Measurements from ENCODE around the gene GRID1. TPM values are rescaled to one million over a fixed set of nuclear protein-coding genes. Genes with fewer than 3 reads are reported as not detected.

The GRID1 gene
- total and polyA plus RNA-seq, 10 of the 15 experiments (the other 5 are each of a cell fraction or from before 2014, with no cell fraction given) = 0.04 to 0.62 (median 0.08) TPM; not detected in 5

DNA sequence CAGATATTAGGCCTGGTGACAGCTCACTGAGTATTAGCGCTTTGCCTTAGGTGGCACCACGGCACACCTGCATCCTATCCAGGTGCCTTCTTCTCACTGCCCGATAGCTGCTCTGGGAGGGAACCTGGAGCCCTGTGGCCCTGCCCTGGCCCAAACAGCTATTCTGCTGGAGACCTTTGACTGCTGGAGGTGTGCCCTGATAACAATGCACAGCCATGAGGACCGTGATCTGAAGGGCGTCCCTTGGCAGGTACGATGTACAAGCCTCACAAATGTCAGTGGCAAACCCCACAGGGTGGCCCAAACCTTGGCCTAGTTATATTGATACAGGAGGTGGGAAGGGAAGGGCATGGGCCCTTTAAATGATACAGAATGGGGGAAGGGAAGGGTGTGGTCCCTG lies 259.5 kb downstream of the GRID1 start:
- Histone ChIP-seq H4K20me1 (ENCODE audit: control insufficient read depth, insufficient read depth) (no peaks in the 10 kb centered on the region), H3K79me2 (ENCODE audit: control insufficient read depth, insufficient read depth, low read length) (no peaks in the 10 kb centered on the region), H3K4me2 (ENCODE audit: control insufficient read depth, insufficient read depth) (no peak overlapping the region), H3K4me1 (ENCODE audit: control insufficient read depth, insufficient read depth, low read length) (no peaks in the 10 kb centered on the region), H3K9me3 (replicated peaks; ENCODE audit: control insufficient read depth, insufficient read depth, low read length) (no peaks in the 10 kb centered on the region), H3K9ac (ENCODE audit: control insufficient read depth, insufficient read depth, low read length) (no peak overlapping the region), H2AFZ (ENCODE audit: control insufficient read depth, low read depth, low read length) (no peak overlapping the region), H3K27ac (ENCODE audit: control insufficient read depth, insufficient read depth) (no peak overlapping the region), H3K27me3 (replicated peaks in 1 of 2; ENCODE audit: control insufficient read depth in 2 of 2, insufficient read depth in 2 of 2, low read length in 1 of 2) (peaks cover 0 to 2% of the 10 kb centered on the region in 2 experiments; a peak in 3 of 4 replicates), H3K4me3 (no peak overlapping the region), H3K36me3 (ENCODE audit: control insufficient read depth in 2 of 2, insufficient read depth in 2 of 2, low read length in 1 of 2) (no peaks in the 10 kb centered on the region)
- ATAC-seq (no peak), DNase-seq (ENCODE audit: low read depth, low spot score) (no peak), FAIRE-seq (no peak)
- intact Hi-C loops (cut with micrococcal nuclease; ENCODE audit: unreplicated experiment) = no loop called here
- ChIA-PET POLR2A (no interaction called here), RAD21 (ENCODE audit: unreplicated experiment) (no interaction called here), SMC1A (ENCODE audit: uncharacterized antibody, unreplicated experiment) (no interaction called here), CTCF (no interaction called here)
- in situ Hi-C loops (cut with MboI) = no loop called here
- WGBS (ENCODE audit: insufficient coverage, insufficient replicate concordance, low lambda C conversion rate, missing lambda C conversion rate) = 42% methylated on average over 6 of the region's 6 CpGs
- no peak for TF ChIP-seq PML (IDR thresholded peaks at IDR 0.05; ENCODE audit: low read length)
- BruUV-seq (replicated peaks) = no TSS peak

DNA sequence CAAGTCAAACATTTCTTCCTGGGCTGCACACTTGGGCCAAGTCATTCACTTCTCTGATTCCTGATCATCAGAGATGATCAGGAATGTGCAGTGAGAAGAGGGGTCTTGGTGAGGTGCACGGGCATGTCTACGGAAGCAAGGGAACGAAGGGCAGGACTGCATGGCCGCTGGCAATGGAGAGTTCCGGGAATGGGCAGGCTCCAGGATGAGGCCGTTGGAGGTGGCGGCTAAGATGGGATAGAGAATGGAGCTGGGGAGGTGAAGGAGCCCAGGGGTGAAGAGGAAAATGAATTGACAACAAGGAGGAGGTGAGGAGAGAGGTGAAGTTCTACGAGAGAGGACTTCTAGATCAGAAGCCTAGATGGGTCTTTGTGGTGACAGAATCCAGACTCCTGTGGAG lies 260.0 kb downstream of the GRID1 start:
- Histone ChIP-seq H3K27ac (ENCODE audit: control insufficient read depth, insufficient read depth) (no peak overlapping the region), H3K4me2 (ENCODE audit: control insufficient read depth, insufficient read depth) (no peak overlapping the region), H3K9me3 (replicated peaks; ENCODE audit: control insufficient read depth, insufficient read depth, low read length) (no peaks in the 10 kb centered on the region), H2AFZ (ENCODE audit: control insufficient read depth, low read depth, low read length) (no peak overlapping the region), H4K20me1 (ENCODE audit: control insufficient read depth, insufficient read depth) (no peaks in the 10 kb centered on the region), H3K4me3 (no peak overlapping the region), H3K36me3 (ENCODE audit: control insufficient read depth in 2 of 2, insufficient read depth in 2 of 2, low read length in 1 of 2) (no peaks in the 10 kb centered on the region), H3K4me1 (ENCODE audit: control insufficient read depth, insufficient read depth, low read length) (no peaks in the 10 kb centered on the region), H3K27me3 (replicated peaks in 1 of 2; ENCODE audit: control insufficient read depth in 2 of 2, insufficient read depth in 2 of 2, low read length in 1 of 2) (peaks cover 0 to 2% of the 10 kb centered on the region in 2 experiments; a peak in 3 of 4 replicates), H3K9ac (ENCODE audit: control insufficient read depth, insufficient read depth, low read length) (no peak overlapping the region), H3K79me2 (ENCODE audit: control insufficient read depth, insufficient read depth, low read length) (no peaks in the 10 kb centered on the region)
- intact Hi-C loops (cut with micrococcal nuclease; ENCODE audit: unreplicated experiment) = no loop called here
- CTCF ChIA-PET = no interaction called here
- WGBS (ENCODE audit: insufficient coverage, insufficient replicate concordance, low lambda C conversion rate, missing lambda C conversion rate) = 26% methylated on average over 8 of the region's 8 CpGs
- no peak for ATAC-seq
- no TSS peak for BruUV-seq (replicated peaks)
- RAD21 ChIA-PET (ENCODE audit: unreplicated experiment) = no interaction called here
- POLR2A ChIA-PET = no interaction called here
- TF ChIP-seq MYC (IDR thresholded peaks at IDR 0.05; ENCODE audit: insufficient read depth, insufficient read length, insufficient replicate concordance, low read length, severe bottlenecking) (no peak), POLR2AphosphoS5 (IDR thresholded peaks at IDR 0.05; ENCODE audit: low read length) (no peak)
- TF ChIP-seq, protein P1, sequence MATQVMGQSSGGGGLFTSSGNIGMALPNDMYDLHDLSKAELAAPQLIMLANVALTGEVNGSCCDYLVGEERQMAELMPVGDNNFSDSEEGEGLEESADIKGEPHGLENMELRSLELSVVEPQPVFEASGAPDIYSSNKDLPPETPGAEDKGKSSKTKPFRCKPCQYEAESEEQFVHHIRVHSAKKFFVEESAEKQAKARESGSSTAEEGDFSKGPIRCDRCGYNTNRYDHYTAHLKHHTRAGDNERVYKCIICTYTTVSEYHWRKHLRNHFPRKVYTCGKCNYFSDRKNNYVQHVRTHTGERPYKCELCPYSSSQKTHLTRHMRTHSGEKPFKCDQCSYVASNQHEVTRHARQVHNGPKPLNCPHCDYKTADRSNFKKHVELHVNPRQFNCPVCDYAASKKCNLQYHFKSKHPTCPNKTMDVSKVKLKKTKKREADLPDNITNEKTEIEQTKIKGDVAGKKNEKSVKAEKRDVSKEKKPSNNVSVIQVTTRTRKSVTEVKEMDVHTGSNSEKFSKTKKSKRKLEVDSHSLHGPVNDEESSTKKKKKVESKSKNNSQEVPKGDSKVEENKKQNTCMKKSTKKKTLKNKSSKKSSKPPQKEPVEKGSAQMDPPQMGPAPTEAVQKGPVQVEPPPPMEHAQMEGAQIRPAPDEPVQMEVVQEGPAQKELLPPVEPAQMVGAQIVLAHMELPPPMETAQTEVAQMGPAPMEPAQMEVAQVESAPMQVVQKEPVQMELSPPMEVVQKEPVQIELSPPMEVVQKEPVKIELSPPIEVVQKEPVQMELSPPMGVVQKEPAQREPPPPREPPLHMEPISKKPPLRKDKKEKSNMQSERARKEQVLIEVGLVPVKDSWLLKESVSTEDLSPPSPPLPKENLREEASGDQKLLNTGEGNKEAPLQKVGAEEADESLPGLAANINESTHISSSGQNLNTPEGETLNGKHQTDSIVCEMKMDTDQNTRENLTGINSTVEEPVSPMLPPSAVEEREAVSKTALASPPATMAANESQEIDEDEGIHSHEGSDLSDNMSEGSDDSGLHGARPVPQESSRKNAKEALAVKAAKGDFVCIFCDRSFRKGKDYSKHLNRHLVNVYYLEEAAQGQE (IDR thresholded peaks at IDR 0.05; ENCODE audit: low read depth, low read length) = no peak
- TF ChIP-seq, protein P2, sequence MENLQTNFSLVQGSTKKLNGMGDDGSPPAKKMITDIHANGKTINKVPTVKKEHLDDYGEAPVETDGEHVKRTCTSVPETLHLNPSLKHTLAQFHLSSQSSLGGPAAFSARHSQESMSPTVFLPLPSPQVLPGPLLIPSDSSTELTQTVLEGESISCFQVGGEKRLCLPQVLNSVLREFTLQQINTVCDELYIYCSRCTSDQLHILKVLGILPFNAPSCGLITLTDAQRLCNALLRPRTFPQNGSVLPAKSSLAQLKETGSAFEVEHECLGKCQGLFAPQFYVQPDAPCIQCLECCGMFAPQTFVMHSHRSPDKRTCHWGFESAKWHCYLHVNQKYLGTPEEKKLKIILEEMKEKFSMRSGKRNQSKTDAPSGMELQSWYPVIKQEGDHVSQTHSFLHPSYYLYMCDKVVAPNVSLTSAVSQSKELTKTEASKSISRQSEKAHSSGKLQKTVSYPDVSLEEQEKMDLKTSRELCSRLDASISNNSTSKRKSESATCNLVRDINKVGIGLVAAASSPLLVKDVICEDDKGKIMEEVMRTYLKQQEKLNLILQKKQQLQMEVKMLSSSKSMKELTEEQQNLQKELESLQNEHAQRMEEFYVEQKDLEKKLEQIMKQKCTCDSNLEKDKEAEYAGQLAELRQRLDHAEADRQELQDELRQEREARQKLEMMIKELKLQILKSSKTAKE (IDR thresholded peaks at IDR 0.05; ENCODE audit: low read depth, poor library complexity, severe bottlenecking) = no peak
- no peak for FAIRE-seq
- SMC1A ChIA-PET (ENCODE audit: uncharacterized antibody, unreplicated experiment) = no interaction called here
- in situ Hi-C loops (cut with MboI) = no loop called here
- no peak for DNase-seq (ENCODE audit: low read depth, low spot score)
